Spleen (tissue), 7 donors: ENCODE results near the gene GABBR2.

Source experiments
- POLR2A ChIP-seq, 3 donors: fragments of 450-650 bp; IDR thresholded peaks; one replicate each; pipeline ENCODE4 v1.5.1; 2017; ENCODE audit warnings: antibody characterized with exemption in 3 of 3, mild to moderate bottlenecking in 1 of 3
- TF ChIP-seq, protein P1 (sequence below), 11 experiments: fragments of 200-600 bp in 7 of 11; fragments of 450-650 bp in 4 of 11; sonication (generic) in 4 of 11; IDR thresholded peaks in 8 of 11; conservative IDR thresholded peaks in 3 of 11; 1 replicate in 7 of 11; 2 replicates in 4 of 11; pipeline versions ENCODE4 v1.4.0 to v1.8.0; 2016 to 2021; ENCODE audit warnings: antibody characterized with exemption in 11 of 11, inconsistent platforms in 4 of 11, mild to moderate bottlenecking in 1 of 11
- donor health status: DM: no; HTN: no; CAD: no; lungs with moderate emphysema.
- donor health status: DM: no; HTN: no; CAD: no.
- donor health status: DM: no; HTN: no; CAD: no.

DNA sequence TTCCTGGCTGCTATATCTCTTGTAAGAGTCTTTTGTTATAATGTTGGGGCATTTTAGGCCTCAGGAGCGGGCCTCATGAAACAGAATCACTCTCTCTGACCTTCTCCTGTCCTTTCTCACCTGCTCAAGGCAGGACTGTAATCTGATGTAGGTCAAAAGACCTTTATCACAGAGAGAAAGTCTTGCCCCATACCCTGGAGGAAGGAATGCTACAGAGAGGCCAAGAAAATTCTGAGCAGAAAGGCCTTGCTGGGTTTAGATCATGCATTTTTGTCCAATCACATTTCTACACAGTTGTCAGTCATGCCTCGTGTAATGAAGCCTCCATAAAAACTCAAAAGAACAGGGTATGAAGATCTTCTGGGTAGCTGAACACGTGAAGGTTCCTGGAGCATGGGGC lies 408.1 kb downstream of the GABBR2 start:
- TF ChIP-seq, protein P1, sequence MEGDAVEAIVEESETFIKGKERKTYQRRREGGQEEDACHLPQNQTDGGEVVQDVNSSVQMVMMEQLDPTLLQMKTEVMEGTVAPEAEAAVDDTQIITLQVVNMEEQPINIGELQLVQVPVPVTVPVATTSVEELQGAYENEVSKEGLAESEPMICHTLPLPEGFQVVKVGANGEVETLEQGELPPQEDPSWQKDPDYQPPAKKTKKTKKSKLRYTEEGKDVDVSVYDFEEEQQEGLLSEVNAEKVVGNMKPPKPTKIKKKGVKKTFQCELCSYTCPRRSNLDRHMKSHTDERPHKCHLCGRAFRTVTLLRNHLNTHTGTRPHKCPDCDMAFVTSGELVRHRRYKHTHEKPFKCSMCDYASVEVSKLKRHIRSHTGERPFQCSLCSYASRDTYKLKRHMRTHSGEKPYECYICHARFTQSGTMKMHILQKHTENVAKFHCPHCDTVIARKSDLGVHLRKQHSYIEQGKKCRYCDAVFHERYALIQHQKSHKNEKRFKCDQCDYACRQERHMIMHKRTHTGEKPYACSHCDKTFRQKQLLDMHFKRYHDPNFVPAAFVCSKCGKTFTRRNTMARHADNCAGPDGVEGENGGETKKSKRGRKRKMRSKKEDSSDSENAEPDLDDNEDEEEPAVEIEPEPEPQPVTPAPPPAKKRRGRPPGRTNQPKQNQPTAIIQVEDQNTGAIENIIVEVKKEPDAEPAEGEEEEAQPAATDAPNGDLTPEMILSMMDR (IDR thresholded peaks at IDR 0.05 in 8 of 11, conservative IDR thresholded peaks at IDR 0.05 in 3 of 11), result no peak
- no peak for TF ChIP-seq POLR2A (IDR thresholded peaks at IDR 0.05)
